Measurements from ENCODE around the gene COMP. TPM values are rescaled to one million over a fixed set of nuclear protein-coding genes. Genes with fewer than 3 reads are reported as not detected.

The COMP gene
- total RNA-seq = not detected in 2 replicates

DNA sequence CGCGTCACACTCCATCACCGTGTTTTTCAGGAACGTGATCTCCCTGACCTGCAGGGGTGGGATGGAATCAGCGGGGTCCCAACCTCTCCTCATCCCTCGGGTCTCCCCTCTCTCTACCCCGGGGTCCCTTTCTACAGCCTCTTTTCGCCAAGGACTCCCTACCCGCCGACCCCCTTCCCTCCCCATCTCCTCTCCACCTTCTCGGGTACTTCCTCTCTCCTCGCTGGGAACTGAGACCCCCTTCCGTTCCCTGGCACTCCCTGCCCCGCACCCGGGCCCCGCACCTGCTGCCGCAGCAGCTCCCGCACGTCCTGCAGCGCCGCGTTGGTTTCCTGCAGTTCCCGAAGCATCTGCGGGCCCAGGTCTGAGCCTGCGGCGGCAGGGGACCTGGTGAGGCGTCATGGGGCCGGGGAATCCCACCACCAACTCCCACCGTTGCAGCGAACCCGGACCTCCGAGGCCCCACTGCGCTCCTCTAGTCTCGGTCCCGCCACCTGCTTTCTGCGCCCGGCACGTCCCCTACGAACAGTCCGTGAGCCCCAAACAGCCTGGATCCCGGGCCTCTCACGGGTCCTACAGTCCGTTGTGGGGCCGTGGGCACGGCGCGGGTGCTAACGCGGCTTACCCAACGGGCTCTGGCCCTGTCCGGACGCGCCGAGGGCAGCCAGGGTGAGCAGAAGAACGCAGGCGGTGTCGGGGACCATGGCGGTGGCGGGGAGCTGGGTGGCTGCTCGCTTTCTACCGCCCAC, at the start of gene COMP:
Gene COMP (minus strand): TSS at position 740 of the 749 bp plus-strand sequence. CDS start 36 bp downstream, at position 704.
- H3K4me3 ChIP-seq (ENCODE audit: low read depth, low read length) = no peak within 1 kb of the TSS
- TF ChIP-seq CTCF (conservative IDR thresholded peaks at IDR 0.05; ENCODE audit: low read depth, low read length) = no peak
- no peak for DNase-seq (ENCODE audit: low read depth)

DNA sequence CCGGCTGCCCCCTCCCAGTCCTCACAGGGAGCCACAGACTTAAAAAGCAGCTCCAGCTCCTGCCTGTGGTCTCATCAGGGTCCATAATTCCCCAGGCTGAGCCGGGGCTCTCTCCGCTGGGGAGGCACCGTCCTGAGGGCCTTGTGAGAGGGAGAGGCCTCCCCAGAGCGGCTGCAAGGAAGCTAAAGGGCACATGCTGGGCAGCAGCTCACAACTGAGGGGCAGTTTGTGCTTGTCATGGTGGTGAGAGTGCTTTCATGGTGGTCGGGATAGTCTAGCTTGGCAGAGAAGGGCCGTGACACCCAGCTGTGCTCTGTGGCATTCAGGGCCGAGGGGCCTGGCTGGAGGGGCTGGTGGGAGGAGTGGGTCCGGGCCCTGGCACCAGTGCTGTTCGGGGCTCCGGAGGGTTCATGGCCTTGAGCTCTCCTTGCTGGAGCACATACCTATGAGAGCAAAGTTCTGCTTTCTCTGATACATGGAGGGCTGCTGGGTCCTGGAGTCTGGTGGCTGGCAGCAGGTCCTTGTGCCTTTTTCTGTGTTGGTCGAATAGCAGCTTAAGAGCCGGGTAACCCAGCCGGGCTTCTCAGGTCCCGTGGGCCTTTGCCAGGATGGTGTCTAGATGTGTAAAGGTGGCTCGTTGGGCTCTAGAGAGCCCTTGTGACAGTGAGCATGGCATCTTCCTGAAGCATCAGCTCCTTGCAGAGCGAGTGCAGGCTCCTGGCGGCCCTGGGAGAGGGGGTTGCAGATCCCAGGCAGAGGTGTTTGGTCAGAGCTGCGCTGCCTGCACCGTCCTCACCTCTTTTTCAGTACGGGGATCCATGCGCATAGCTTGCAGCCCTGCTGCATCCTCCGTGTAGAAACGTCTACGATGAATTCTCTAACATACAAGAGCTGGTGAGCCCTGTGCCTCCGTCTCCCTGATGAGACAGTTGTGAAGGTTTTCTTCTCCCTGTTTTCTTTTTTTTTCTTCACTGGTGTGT, 49.5 kb upstream of the COMP start:
- TF ChIP-seq CTCF (conservative IDR thresholded peaks at IDR 0.05; ENCODE audit: low read depth, low read length) = no peak
- H3K4me3 ChIP-seq (ENCODE audit: low read depth, low read length) = no peak overlapping the region
- DNase-seq (ENCODE audit: low read depth) = no peak

GRCh38 chr19:18839465-18840287, 48.6 kb upstream of the COMP start:
- TF ChIP-seq CTCF (conservative IDR thresholded peaks at IDR 0.05; ENCODE audit: low read depth, low read length) = peak; percentile 17
- no peak for DNase-seq (ENCODE audit: low read depth)
- no peak overlapping the region for H3K4me3 ChIP-seq (ENCODE audit: low read depth, low read length)

GRCh38 chr19:18834644-18834984, 43.5 kb upstream of the COMP start:
- no peak for DNase-seq (ENCODE audit: low read depth)
- peak overlapping the region; percentile 68 for H3K4me3 ChIP-seq (ENCODE audit: low read depth, low read length)
- no peak for TF ChIP-seq CTCF (conservative IDR thresholded peaks at IDR 0.05; ENCODE audit: low read depth, low read length)

- no peak for TF ChIP-seq CTCF (conservative IDR thresholded peaks at IDR 0.05; ENCODE audit: low read depth, low read length)
- H3K4me3 ChIP-seq (ENCODE audit: low read depth, low read length) = peak overlapping the region; percentile 68
- DNase-seq (ENCODE audit: low read depth) = no peak
Observed at GRCh38 chr19:18833849-18834643, 42.9 kb upstream of the COMP start.

- peak overlapping the region; percentile 68 for H3K4me3 ChIP-seq (ENCODE audit: low read depth, low read length)
- no peak for TF ChIP-seq CTCF (conservative IDR thresholded peaks at IDR 0.05; ENCODE audit: low read depth, low read length)
- DNase-seq (ENCODE audit: low read depth) = no peak
Observed at GRCh38 chr19:18833141-18833476, 42.0 kb upstream of the COMP start.

All from epithelial cell of proximal tubule (primary cell).